ENCODE results near the gene TNNI2. TPM values are rescaled to one million over a fixed set of nuclear protein-coding genes. Genes with fewer than 3 reads are reported as not detected.

TNNI2 gene
- total RNA-seq, 1 donor from 2014 or later = 1.7 TPM

DNA sequence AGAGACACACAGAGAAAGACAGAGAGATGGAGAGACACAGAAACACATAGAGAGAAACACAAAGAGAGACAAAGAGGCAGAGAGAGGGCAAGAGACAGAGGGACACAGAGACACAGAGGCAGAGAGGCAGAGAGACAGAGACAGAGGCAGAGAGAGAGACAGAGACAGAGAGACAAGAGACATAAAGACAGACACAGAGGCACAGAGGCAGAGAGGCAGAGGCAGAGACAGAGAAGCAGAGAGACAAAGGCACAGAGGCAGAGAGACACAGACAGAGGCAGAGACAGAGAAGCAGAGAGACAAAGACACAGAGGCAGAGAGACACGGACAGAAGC, 6.3 kb downstream of the TNNI2 start:
- Mint-ChIP-seq H3K36me3 (no peaks in the 10 kb centered on the region), H3K9me3 (no peaks in the 10 kb centered on the region), H3K4me3 (peak overlapping the region; percentile 10), H3K27me3 (peaks cover 9% of the 10 kb centered on the region), H3K4me1 (ENCODE audit: unreplicated experiment) (peaks cover 18% of the 10 kb centered on the region), H3K27ac (peak overlapping the region; percentile 19)
- TF ChIP-seq, protein P1, sequence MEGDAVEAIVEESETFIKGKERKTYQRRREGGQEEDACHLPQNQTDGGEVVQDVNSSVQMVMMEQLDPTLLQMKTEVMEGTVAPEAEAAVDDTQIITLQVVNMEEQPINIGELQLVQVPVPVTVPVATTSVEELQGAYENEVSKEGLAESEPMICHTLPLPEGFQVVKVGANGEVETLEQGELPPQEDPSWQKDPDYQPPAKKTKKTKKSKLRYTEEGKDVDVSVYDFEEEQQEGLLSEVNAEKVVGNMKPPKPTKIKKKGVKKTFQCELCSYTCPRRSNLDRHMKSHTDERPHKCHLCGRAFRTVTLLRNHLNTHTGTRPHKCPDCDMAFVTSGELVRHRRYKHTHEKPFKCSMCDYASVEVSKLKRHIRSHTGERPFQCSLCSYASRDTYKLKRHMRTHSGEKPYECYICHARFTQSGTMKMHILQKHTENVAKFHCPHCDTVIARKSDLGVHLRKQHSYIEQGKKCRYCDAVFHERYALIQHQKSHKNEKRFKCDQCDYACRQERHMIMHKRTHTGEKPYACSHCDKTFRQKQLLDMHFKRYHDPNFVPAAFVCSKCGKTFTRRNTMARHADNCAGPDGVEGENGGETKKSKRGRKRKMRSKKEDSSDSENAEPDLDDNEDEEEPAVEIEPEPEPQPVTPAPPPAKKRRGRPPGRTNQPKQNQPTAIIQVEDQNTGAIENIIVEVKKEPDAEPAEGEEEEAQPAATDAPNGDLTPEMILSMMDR (conservative IDR thresholded peaks at IDR 0.05) = no peak
- DNase-seq (ENCODE audit: extremely low spot score, unreplicated experiment) = no peak

DNA sequence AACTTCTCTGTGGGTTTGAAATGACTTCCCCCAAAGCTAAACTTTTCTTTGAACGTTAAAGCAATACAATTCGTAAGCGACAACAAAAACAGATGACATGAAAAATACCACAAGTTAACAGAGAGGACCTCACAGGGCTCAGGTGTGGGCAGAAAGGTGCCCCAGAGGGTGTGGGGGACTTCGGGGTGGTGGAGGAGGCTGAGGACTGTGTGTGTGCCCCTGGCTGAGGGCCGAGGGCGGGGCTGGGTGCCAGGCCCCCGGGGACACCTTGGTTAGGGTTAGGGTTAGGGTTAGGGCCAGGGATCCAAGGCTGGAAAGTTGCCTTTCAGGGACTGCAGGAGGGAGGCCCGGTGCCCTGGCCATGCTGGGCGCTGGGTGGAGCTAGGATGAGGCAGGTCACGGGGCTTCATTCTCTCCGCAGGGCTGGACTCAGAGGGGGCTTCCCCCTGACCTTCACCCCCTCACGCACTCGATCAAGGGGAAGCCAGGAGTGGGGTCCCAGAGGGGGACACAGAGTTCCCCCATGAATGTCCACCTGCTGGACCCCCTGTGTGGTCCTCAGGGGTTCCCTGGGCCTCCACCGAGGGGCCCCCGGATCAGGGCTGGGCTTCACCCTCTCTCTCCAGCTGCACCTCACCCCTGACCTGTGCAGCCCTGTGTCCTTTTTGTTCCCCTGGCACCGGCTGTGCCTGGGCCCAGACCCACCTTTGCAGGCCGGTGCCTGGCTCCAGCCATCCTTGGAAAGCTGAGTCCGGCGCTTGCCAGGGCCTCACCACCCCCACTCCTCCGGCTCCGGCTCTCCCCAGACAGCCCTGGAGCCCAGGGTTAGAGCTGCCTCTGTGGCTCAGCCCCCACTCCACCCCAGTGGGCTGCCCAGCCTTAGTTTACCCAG, 7.0 kb downstream of the TNNI2 start:
- no peak overlapping the region for H3K4me3 Mint-ChIP-seq
- no peak for DNase-seq (ENCODE audit: extremely low spot score, unreplicated experiment)
- no peaks in the 10 kb centered on the region for H3K9me3 Mint-ChIP-seq
- peaks cover 18% of the 10 kb centered on the region for H3K4me1 Mint-ChIP-seq (ENCODE audit: unreplicated experiment)
- no peaks in the 10 kb centered on the region for H3K36me3 Mint-ChIP-seq
- TF ChIP-seq, protein P1 (conservative IDR thresholded peaks at IDR 0.05) = no peak
- H3K27ac Mint-ChIP-seq = peak overlapping the region; percentile 19
- peaks cover 9% of the 10 kb centered on the region for H3K27me3 Mint-ChIP-seq

DNA sequence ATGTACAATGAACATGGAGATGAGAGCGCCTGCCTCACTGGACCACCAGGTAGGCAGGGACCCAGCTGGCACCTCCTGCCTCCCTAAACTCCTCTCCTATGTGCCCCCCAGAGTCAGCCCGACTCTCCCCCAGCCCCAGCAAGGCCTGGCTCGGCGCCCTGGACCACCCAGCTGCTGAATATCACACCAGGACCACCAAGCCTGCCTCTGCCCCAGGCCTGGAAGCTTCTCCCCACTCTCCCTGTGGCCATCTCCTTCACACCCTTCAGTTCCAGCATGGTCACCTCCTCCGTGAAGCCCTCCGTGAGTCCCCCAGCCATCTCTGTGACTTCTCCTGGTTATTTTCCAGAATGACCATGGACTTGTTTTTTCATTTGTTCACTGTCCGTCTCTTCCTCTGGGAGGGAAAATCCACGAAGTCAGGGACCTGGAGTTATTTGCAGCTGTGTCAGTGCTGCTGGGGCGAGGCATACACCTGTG, 7.7 kb downstream of the TNNI2 start:
- Mint-ChIP-seq H3K9me3 (no peaks in the 10 kb centered on the region), H3K27ac (peak overlapping the region; percentile 23), H3K4me1 (ENCODE audit: unreplicated experiment) (peaks cover 18% of the 10 kb centered on the region), H3K27me3 (peaks cover 9% of the 10 kb centered on the region), H3K36me3 (no peaks in the 10 kb centered on the region), H3K4me3 (no peak overlapping the region)
- TF ChIP-seq, protein P1 (conservative IDR thresholded peaks at IDR 0.05) = no peak
- no peak for DNase-seq (ENCODE audit: extremely low spot score, unreplicated experiment)

DNA sequence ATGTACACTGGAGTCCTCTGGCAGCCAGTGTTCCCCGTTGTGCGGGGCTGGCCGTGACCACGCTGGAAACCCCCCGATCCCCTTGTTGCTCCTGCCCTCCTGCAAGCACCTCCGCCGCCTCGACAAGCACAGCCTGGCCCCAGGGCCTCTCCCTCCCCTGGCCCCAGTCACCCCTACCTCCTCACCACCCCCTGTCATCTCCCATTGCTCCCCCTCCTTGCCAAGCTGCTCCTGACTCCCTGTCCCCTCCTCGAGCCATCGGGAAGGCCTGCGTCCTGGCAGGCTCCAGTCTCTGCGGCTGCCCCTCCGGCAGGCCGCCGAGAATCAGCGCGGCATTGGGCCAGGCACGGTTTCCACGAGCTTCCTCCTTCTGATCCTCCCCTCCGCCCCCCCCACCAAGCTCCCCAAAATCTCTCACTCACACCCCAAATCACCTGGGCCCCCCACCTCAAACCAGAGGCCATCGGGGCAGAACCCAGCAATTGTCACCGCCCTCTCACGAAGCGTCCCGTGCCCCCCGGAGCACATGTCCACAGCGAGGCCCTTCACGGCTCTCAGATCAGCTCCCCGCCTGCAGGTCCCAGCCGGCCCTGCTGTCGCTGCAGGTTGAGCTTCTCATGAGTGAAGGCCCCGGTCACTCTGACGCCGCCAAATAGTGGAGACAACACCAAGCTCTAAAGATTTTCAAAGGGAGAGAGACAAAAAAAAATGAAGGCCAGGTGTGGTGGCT, 8.4 kb downstream of the TNNI2 start:
- Mint-ChIP-seq H3K27me3 (peaks cover 9% of the 10 kb centered on the region), H3K4me1 (ENCODE audit: unreplicated experiment) (peaks cover 18% of the 10 kb centered on the region), H3K4me3 (no peak overlapping the region), H3K27ac (no peak overlapping the region), H3K36me3 (no peaks in the 10 kb centered on the region), H3K9me3 (no peaks in the 10 kb centered on the region)
- DNase-seq (ENCODE audit: extremely low spot score, unreplicated experiment) = no peak
- TF ChIP-seq, protein P1 (conservative IDR thresholded peaks at IDR 0.05) = no peak

DNA sequence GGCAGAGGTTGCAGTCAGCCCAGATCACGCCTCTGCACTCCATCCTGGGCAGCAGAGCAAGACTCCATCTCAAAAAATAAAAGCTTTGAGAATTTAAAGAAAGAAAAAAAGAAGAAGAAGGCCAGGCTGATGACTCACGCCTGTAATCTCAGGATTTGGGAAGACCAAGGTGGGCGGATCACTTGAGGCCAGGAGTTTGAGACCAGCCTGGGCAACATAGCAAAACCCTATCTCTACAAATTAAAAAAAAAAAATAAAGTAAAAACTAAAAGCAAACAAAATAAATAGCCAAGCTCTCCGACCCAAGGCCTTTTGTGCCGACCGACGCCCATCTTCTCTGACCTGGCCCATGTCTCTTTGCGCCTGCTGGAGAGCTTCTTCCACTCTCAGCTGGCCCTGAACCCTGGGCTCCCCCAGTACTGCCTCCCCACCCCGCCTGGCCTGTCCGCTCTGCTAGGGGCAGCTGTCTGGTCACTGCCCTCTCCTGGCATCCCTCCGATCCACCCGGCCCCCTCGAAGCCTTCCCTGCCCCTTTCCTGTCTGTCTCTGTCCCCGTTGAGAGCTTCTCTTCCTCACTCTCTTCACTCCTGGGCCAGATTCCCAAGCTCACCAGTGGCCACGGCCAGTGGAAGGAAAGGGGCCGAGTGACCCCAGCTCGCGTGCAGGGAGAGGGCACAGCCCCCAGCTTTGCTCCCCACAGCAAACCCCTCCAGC, 9.3 kb downstream of the TNNI2 start:
- peaks cover 9% of the 10 kb centered on the region for H3K27me3 Mint-ChIP-seq
- H3K4me3 Mint-ChIP-seq = no peak overlapping the region
- DNase-seq (ENCODE audit: extremely low spot score, unreplicated experiment) = no peak
- no peaks in the 10 kb centered on the region for H3K36me3 Mint-ChIP-seq
- no peak overlapping the region for H3K27ac Mint-ChIP-seq
- peaks cover 18% of the 10 kb centered on the region for H3K4me1 Mint-ChIP-seq (ENCODE audit: unreplicated experiment)
- H3K9me3 Mint-ChIP-seq = no peaks in the 10 kb centered on the region
- TF ChIP-seq, protein P1 (conservative IDR thresholded peaks at IDR 0.05) = no peak
